ENCODE measurements around the gene TFIP11.

The TFIP11 gene

DNA sequence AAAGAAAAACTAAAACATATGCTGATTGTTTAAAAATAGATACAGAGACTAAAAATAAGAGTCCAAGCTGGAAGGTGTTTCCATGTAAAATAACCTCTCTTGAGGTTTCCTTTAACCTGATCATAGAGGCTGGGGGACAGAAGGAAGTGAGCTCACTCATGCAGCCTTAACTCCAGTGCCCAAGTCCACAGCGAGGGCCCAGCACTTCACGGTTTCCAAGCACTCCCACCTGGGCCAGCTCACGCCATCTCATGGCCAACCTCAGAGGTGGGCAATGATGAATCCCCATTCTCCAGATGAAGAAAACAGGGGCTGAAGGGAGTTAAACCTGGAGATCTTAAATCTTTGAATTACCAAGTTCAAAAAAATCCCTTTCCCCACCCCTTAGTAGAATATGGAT lies 14.9 kb upstream of the TFIP11 start:
- Histone ChIP-seq H2BK120ac (ENCODE audit: low read depth, low read length) (no peak overlapping the region), H4K91ac (ENCODE audit: low read length) (no peak overlapping the region), H3K18ac (ENCODE audit: low read depth in 1 of 2, low read length in 2 of 2) (no peak overlapping the region), H2BK5ac (ENCODE audit: low read depth, low read length, poor library complexity, severe bottlenecking) (no peak overlapping the region), H3K36me3 (ENCODE audit: control insufficient read depth in 1 of 2, insufficient read depth in 2 of 2, low read depth in 1 of 2, low read length in 2 of 2) (peaks cover 21 to 39% of the 10 kb centered on the region in 2 experiments), H3K27ac (ENCODE audit: low read length, poor library complexity, severe bottlenecking) (no peak overlapping the region), H3K23ac (ENCODE audit: low read length in 2 of 2) (no peak overlapping the region), H3K9ac (ENCODE audit: low read length) (no peak overlapping the region), H2AK5ac (ENCODE audit: low read length, severe bottlenecking) (no peak overlapping the region), H3K79me1 (replicated peaks; ENCODE audit: low read length, poor library complexity, severe bottlenecking) (no peaks in the 10 kb centered on the region), H2AFZ (ENCODE audit: low read depth, low read length) (no peak overlapping the region), H3K4ac (ENCODE audit: low read depth in 1 of 2, low read length in 2 of 2) (no peak overlapping the region), H2BK12ac (ENCODE audit: low read length in 2 of 2) (no peak overlapping the region), H2BK15ac (ENCODE audit: low read depth, poor library complexity, severe bottlenecking) (no peak overlapping the region), H3K27me3 (ENCODE audit: control insufficient read depth in 1 of 2, insufficient read depth in 1 of 2, low read length in 2 of 2) (no peaks in the 10 kb centered on the region), H3K4me3 (ENCODE audit: insufficient read depth in 1 of 2, low read depth in 1 of 2, low read length in 2 of 2) (no peak overlapping the region), H3K14ac (ENCODE audit: low read length in 2 of 2) (no peak overlapping the region), H3K9me3 (ENCODE audit: control insufficient read depth, low read length) (no peaks in the 10 kb centered on the region), H3K4me1 (ENCODE audit: control insufficient read depth, insufficient read depth, low read depth, low read length) (no peaks in the 10 kb centered on the region), H4K8ac (ENCODE audit: low read length) (no peak overlapping the region), H3K4me2 (ENCODE audit: low read length, poor library complexity, severe bottlenecking) (no peak overlapping the region)
- DNase-seq: no peak
- no CpG with 5 or more reads among the region's 3 CpGs for WGBS

DNA sequence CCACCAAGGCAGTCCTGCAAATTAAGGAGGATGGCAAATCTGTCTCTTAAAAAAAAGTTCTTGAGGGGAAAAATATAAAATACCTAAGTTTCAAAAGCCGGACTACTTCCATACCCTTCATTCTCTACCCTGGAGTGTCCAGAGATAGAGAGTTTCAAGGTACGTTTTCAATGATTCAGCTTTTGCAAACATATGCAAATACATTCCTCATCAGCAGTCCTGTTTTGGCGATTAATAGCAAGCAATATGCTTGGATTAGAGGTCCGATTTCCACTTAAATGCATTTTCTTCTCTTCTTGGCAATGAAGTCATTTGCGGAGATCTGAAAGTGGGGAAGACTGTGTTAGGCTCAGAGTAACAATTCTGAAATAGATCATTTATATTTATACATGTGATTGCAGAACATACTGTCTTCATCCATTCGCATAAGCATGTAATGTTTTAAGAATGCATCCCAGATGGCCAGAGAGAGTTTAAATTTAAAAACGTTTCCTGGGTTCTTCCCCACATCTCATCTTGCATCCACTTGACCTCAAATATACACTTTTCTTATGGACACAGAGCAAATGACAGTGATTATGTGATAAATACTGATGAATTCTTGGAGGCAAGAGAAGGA lies 13.8 kb upstream of the TFIP11 start:
- H2BK12ac ChIP-seq (ENCODE audit: low read length in 2 of 2): no peak overlapping the region
- H3K4ac ChIP-seq (ENCODE audit: low read depth in 1 of 2, low read length in 2 of 2): no peak overlapping the region
- no peak overlapping the region for H3K23ac ChIP-seq (ENCODE audit: low read length in 2 of 2)
- no peak overlapping the region for H4K91ac ChIP-seq (ENCODE audit: low read length)
- H3K36me3 ChIP-seq (ENCODE audit: control insufficient read depth in 1 of 2, insufficient read depth in 2 of 2, low read depth in 1 of 2, low read length in 2 of 2): peaks cover 15 to 32% of the 10 kb centered on the region in 2 experiments
- no peaks in the 10 kb centered on the region for H3K9me3 ChIP-seq (ENCODE audit: control insufficient read depth, low read length)
- no peak overlapping the region for H3K14ac ChIP-seq (ENCODE audit: low read length in 2 of 2)
- whole genome bisulfite sequencing: 89% methylated on average over 4 of the region's 7 CpGs
- H3K9ac ChIP-seq (ENCODE audit: low read length): no peak overlapping the region
- no peak overlapping the region for H3K4me2 ChIP-seq (ENCODE audit: low read length, poor library complexity, severe bottlenecking)
- H2AK5ac ChIP-seq (ENCODE audit: low read length, severe bottlenecking): no peak overlapping the region
- no peaks in the 10 kb centered on the region for H3K79me1 ChIP-seq (replicated peaks; ENCODE audit: low read length, poor library complexity, severe bottlenecking)
- no peak for DNase-seq
- H4K8ac ChIP-seq (ENCODE audit: low read length): no peak overlapping the region
- H3K27me3 ChIP-seq (ENCODE audit: control insufficient read depth in 1 of 2, insufficient read depth in 1 of 2, low read length in 2 of 2): no peaks in the 10 kb centered on the region
- H3K4me1 ChIP-seq (ENCODE audit: control insufficient read depth, insufficient read depth, low read depth, low read length): no peaks in the 10 kb centered on the region
- no peak overlapping the region for H2BK15ac ChIP-seq (ENCODE audit: low read depth, poor library complexity, severe bottlenecking)
- H3K27ac ChIP-seq (ENCODE audit: low read length, poor library complexity, severe bottlenecking): no peak overlapping the region
- no peak overlapping the region for H3K4me3 ChIP-seq (ENCODE audit: insufficient read depth in 1 of 2, low read depth in 1 of 2, low read length in 2 of 2)
- H2AFZ ChIP-seq (ENCODE audit: low read depth, low read length): no peak overlapping the region
- no peak overlapping the region for H2BK120ac ChIP-seq (ENCODE audit: low read depth, low read length)
- no peak overlapping the region for H3K18ac ChIP-seq (ENCODE audit: low read depth in 1 of 2, low read length in 2 of 2)
- no peak overlapping the region for H2BK5ac ChIP-seq (ENCODE audit: low read depth, low read length, poor library complexity, severe bottlenecking)

DNA sequence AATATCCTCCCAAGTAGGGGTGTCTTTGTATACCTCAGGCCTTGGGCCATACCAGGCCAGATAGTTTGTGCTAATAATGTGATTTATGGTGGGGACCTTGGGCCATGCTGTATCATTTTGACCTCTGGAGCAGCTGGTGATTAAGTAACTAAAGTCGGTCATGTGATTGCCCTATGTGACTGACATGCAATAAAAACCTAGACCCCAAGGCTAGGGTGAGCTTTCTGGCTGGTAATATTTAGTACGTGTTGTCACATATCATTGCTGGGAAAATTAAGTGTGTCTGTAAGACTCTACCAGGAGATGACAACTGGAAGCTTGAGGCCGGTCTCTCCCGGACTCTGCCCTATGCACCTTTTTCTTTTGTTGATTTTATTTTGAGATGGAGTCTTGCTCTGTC lies 12.6 kb upstream of the TFIP11 start:
- Histone ChIP-seq H3K18ac (ENCODE audit: low read depth in 1 of 2, low read length in 2 of 2) (no peak overlapping the region), H3K4me1 (ENCODE audit: control insufficient read depth, insufficient read depth, low read depth, low read length) (no peaks in the 10 kb centered on the region), H3K14ac (ENCODE audit: low read length in 2 of 2) (no peak overlapping the region), H2BK120ac (ENCODE audit: low read depth, low read length) (no peak overlapping the region), H3K4me3 (ENCODE audit: insufficient read depth in 1 of 2, low read depth in 1 of 2, low read length in 2 of 2) (no peak overlapping the region), H3K27ac (ENCODE audit: low read length, poor library complexity, severe bottlenecking) (no peak overlapping the region), H4K8ac (ENCODE audit: low read length) (no peak overlapping the region), H3K23ac (ENCODE audit: low read length in 2 of 2) (no peak overlapping the region), H3K36me3 (ENCODE audit: control insufficient read depth in 1 of 2, insufficient read depth in 2 of 2, low read depth in 1 of 2, low read length in 2 of 2) (peaks cover 15 to 28% of the 10 kb centered on the region in 2 experiments), H3K79me1 (replicated peaks; ENCODE audit: low read length, poor library complexity, severe bottlenecking) (no peaks in the 10 kb centered on the region), H2BK12ac (ENCODE audit: low read length in 2 of 2) (no peak overlapping the region), H3K4ac (ENCODE audit: low read depth in 1 of 2, low read length in 2 of 2) (no peak overlapping the region), H3K9me3 (ENCODE audit: control insufficient read depth, low read length) (no peaks in the 10 kb centered on the region), H2BK5ac (ENCODE audit: low read depth, low read length, poor library complexity, severe bottlenecking) (no peak overlapping the region), H2BK15ac (ENCODE audit: low read depth, poor library complexity, severe bottlenecking) (no peak overlapping the region), H2AK5ac (ENCODE audit: low read length, severe bottlenecking) (no peak overlapping the region), H3K27me3 (ENCODE audit: control insufficient read depth in 1 of 2, insufficient read depth in 1 of 2, low read length in 2 of 2) (no peaks in the 10 kb centered on the region), H3K9ac (ENCODE audit: low read length) (no peak overlapping the region), H4K91ac (ENCODE audit: low read length) (no peak overlapping the region), H2AFZ (ENCODE audit: low read depth, low read length) (no peak overlapping the region), H3K4me2 (ENCODE audit: low read length, poor library complexity, severe bottlenecking) (no peak overlapping the region)
- WGBS: 77% methylated on average over 4 of the region's 4 CpGs
- no peak for DNase-seq

DNA sequence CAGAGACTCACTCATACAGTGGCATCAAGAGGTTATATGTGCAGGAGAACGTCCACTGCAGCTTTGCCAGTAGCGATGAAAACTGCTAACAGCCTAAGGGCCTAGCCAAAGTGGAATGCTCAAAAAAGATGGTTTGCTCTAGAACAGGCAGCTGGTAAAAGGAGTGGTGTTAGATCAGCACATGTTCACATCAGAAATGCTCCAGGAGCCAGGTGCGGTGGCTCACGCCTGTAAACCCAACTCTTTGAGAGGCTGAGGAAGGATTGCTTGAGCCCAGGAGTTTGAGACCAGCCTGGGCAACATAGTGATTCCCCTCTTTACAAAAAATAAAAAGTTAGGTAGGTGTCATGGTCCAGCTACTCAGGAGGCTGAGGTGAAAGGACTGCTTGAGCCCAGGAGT lies 10.3 kb upstream of the TFIP11 start:
- Histone ChIP-seq H3K4me2 (ENCODE audit: low read length, poor library complexity, severe bottlenecking) (no peak overlapping the region), H2BK5ac (ENCODE audit: low read depth, low read length, poor library complexity, severe bottlenecking) (no peak overlapping the region), H3K27me3 (ENCODE audit: control insufficient read depth in 1 of 2, insufficient read depth in 1 of 2, low read length in 2 of 2) (no peaks in the 10 kb centered on the region), H2BK120ac (ENCODE audit: low read depth, low read length) (no peak overlapping the region), H3K18ac (ENCODE audit: low read depth in 1 of 2, low read length in 2 of 2) (no peak overlapping the region), H2BK15ac (ENCODE audit: low read depth, poor library complexity, severe bottlenecking) (no peak overlapping the region), H4K8ac (ENCODE audit: low read length) (no peak overlapping the region), H3K4ac (ENCODE audit: low read depth in 1 of 2, low read length in 2 of 2) (no peak overlapping the region), H3K9ac (ENCODE audit: low read length) (no peak overlapping the region), H3K9me3 (ENCODE audit: control insufficient read depth, low read length) (no peaks in the 10 kb centered on the region), H2AFZ (ENCODE audit: low read depth, low read length) (no peak overlapping the region), H3K27ac (ENCODE audit: low read length, poor library complexity, severe bottlenecking) (no peak overlapping the region), H4K91ac (ENCODE audit: low read length) (no peak overlapping the region), H3K14ac (ENCODE audit: low read length in 2 of 2) (no peak overlapping the region), H3K79me1 (replicated peaks; ENCODE audit: low read length, poor library complexity, severe bottlenecking) (no peaks in the 10 kb centered on the region), H3K4me1 (ENCODE audit: control insufficient read depth, insufficient read depth, low read depth, low read length) (no peaks in the 10 kb centered on the region), H3K23ac (ENCODE audit: low read length in 2 of 2) (no peak overlapping the region), H3K4me3 (ENCODE audit: insufficient read depth in 1 of 2, low read depth in 1 of 2, low read length in 2 of 2) (no peak overlapping the region), H2AK5ac (ENCODE audit: low read length, severe bottlenecking) (no peak overlapping the region), H2BK12ac (ENCODE audit: low read length in 2 of 2) (no peak overlapping the region), H3K36me3 (ENCODE audit: control insufficient read depth in 1 of 2, insufficient read depth in 2 of 2, low read depth in 1 of 2, low read length in 2 of 2) (peaks cover 3 to 21% of the 10 kb centered on the region in 2 experiments)
- 97% methylated on average over 4 of the region's 4 CpGs for WGBS
- DNase-seq: no peak
